GM13977 (cell line): ENCODE data around the gene TMED8.

Source experiments
- DNase-seq: peaks from one replicate; pipeline ENCODE4 v3.0.0; 2012; ENCODE audit warnings: low spot score
- CTCF ChIP-seq: IDR thresholded peaks from 2 replicates; pipeline ENCODE4 v1.5.1; 2012; ENCODE audit warnings: mild to moderate bottlenecking, control low read depth; ENCODE audit not compliant: insufficient read depth; ENCODE audit errors: extremely low read depth, missing control alignments
- in situ Hi-C: fragments of 300-500 bp; cut with MboI; formaldehyde crosslinking; loops from one replicate; pipeline ENCODE4 v1.12.0; 2022; ENCODE audit warnings: low sequenced_read_pairs, low pct_unique_long_range_greater_than_20kb, mixed read lengths, inconsistent platforms; ENCODE audit not compliant: unreplicated experiment

Gene TMED8

GRCh38 chr14:77324816-77325745, 51.8 kb downstream of the TMED8 start:
- in situ Hi-C loops, result loop anchor here (25.0 kb wide), 1 partner anchor 438 kb away; no protein-coding TSS in a partner anchor

GRCh38 chr14:77324289-77324688, 52.6 kb downstream of the TMED8 start:
- no peak for TF ChIP-seq CTCF
- no peak for DNase-seq
- in situ Hi-C loops, result loop anchor here (25.0 kb wide), 1 partner anchor 437 kb away; no protein-coding TSS in a partner anchor

More at GRCh38 chr14:77324816-77325745, 51.8 kb downstream of the TMED8 start:
- no peak for TF ChIP-seq CTCF
- DNase-seq, result no peak

GRCh38 chr14:77323571-77323970, 53.3 kb downstream of the TMED8 start:
- DNase-seq, result no peak
- in situ Hi-C loops, result loop anchor here (25.0 kb wide), 1 partner anchor 436 kb away; no protein-coding TSS in a partner anchor
- TF ChIP-seq CTCF, result no peak

GRCh38 chr14:77322951-77323350, 53.9 kb downstream of the TMED8 start:
- DNase-seq, result no peak
- no peak for TF ChIP-seq CTCF
- in situ Hi-C loops, result loop anchor here (25.0 kb wide), 1 partner anchor 436 kb away; no protein-coding TSS in a partner anchor

GRCh38 chr14:77322250-77322902, 54.5 kb downstream of the TMED8 start:
- TF ChIP-seq CTCF, result no peak
- no peak for DNase-seq

GRCh38 chr14:77320238-77320935, 56.5 kb downstream of the TMED8 start, which contains the start of gene POMT2:
Gene POMT2, minus strand, starts transcription at chr14:77320883. Its CDS starts 202 bp downstream, at chr14:77320681.
- in situ Hi-C loops, result loop anchor here (25.0 kb wide), 1 partner anchor 433 kb away; no protein-coding TSS in a partner anchor
- peak; percentile 35 for TF ChIP-seq CTCF
- DNase-seq, result peak; percentile 91

More at GRCh38 chr14:77322250-77322902, 54.5 kb downstream of the TMED8 start:
- in situ Hi-C loops, result loop anchor here (25.0 kb wide), 1 partner anchor 435 kb away; no protein-coding TSS in a partner anchor
